GM23248 (cell line): ENCODE results near the gene FHL1.

Experiments
- EZH2 ChIP-seq: fragments of 200-600 bp; sonication (generic); IDR thresholded peaks from 2 replicates; pipeline ENCODE4 v1.6.1; 2018; ENCODE audit warnings: antibody characterized with exemption, mild to moderate bottlenecking; ENCODE audit not compliant: insufficient read depth, poor library complexity, severe bottlenecking
- EZH2phosphoT487 ChIP-seq: fragments of 200-600 bp; sonication (generic); IDR thresholded peaks from 2 replicates; pipeline ENCODE4 v1.6.1; 2018; ENCODE audit warnings: antibody characterized with exemption, moderate library complexity, mild to moderate bottlenecking, low read depth; ENCODE audit not compliant: insufficient read depth

- TF ChIP-seq EZH2 (no peak), EZH2phosphoT487 (no peak)
Measured at GRCh38 chrX:136219893-136220292, 72.6 kb downstream of the FHL1 start.
